Suppressor macrophage treated with lipopolysaccharide for 1 hour (primary cell): ENCODE results near the gene KRTAP10-10.

Source experiments
- DNase-seq, 3 donors: peaks; one replicate each; pipeline ENCODE4 v3.0.0-alpha.2; 2020 to 2022

KRTAP10-10 gene

GRCh38 chr21:44686000-44686781 is 49.0 kb downstream of the KRTAP10-10 start:
- DNase-seq = peak; percentile 19 to 35 (median 31)

- DNase-seq = no peak
These were observed 49.8 kb downstream of the KRTAP10-10 start for GRCh38 chr21:44686843-44687561.

GRCh38 chr21:44687671-44688070 is 50.5 kb downstream of the KRTAP10-10 start:
- no peak for DNase-seq
